HG03039 (cell line): ENCODE measurements around the gene HSF5.
"Not testable (repeated sequence)": the region's sequence is repeated elsewhere in the genome, so short reads cannot be mapped to it uniquely, and the experiment has no call there.

Source experiments
- ATAC-seq: cut with Tn5 transposase; IDR thresholded peaks from one replicate; pipeline ENCODE4 v1.9.1; 2021; ENCODE audit warnings: mild to moderate bottlenecking, moderate library complexity; ENCODE audit not compliant: unreplicated experiment

The HSF5 gene

DNA sequence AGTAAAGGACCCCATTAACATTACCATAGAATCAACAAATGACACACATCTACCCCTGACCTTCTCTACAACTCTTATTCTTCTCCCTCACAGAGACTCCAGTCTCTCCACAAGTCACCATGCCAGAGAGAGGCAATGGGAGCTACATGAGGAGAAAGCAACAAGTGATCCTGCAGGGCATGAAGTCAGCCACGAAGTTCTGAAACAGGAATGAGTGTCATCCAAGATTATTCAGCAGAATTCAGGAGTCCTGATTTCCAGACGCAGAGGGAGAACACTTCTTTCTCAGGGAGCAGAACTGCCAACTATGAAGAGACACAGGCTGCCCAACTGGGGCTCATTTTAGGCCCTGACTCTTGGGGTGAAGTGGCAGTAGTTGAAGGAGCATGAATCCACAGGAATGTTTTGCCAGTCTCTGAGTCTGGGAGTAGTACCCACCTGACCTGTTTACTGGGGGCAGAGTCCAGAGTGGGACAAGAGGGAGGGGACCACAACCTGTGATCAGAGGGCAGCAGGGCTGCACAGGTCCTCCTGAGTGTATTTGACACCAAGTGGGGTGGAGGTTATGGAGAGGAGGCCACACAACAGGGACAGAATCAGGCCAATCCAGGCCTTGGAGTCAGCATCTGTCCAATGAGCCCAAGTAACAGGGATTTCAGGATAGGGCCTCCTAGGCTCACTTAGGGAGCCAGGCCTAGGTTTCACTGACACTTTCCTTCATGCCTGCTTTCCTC, 28.6 kb upstream of the HSF5 start:
- no peak for ATAC-seq

GRCh38 chr17:58515286-58515685, 27.1 kb upstream of the HSF5 start:
- ATAC-seq, result no peak

DNA sequence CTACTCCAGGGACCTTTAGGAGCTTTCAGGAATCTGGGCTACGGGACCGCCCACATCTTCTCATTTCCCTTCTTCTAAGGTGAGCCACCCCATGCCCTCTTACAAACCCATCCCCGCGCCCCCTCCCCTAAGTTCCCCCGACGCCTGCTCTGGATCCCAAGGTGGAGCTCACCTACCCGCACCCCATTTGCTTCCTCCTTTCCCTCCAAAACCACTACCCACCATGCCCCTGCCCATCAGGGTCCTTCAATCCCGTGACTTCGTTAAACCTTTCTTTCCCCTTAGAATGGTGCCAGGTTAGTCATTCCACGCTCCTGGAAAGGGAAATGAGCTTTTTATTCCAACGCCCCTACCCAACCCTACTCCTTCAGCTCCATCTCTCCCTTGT, 26.6 kb upstream of the HSF5 start:
- no peak for ATAC-seq

DNA sequence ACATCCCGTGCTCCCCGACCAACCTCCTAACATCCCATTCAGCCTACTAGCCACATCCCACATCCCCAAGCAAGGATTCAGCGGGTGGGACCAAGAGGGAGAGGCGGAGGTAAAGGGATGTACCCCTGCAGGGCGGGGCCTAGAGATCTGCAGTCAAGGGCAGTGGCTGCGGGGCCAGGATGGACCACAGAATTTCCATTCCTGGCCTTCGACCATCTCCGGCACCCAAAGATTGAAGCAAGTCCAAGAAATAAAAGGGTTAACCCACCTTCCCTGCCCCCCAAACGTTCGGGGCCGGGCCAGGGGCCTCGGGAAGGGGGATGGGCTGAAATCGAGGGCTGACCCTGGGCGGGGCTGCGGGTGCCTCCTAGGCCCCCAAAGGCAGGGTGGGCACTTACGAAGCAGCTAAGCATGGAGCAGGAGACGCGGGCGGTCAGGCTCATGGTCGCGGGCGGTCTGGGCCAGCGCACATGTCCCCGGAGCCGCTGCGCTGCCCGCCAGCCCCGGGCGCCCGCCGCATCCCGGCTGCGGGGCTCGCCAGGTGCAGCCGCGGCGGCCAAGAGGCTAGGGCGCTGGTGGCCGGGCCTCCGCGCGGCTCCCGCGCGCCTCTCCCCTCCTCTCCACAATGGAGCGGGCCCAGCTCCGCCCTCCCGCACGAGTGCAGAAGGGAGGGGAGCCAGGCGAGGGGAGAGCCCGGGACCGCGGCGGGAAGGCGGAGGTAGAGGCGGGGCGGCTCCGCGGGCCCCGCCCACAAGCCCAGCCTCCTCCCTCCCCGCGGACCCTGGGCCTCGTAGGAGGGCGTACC, 26.0 kb upstream of the HSF5 start, which contains the start of gene MTMR4:
Gene MTMR4, minus strand, starts transcription at position 674 of the 805 bp plus-strand sequence. Its CDS starts 231 bp downstream, at position 443.
- peak; percentile 19 for ATAC-seq

GRCh38 chr17:58513267-58513964, 25.2 kb upstream of the HSF5 start:
- ATAC-seq, result no peak

DNA sequence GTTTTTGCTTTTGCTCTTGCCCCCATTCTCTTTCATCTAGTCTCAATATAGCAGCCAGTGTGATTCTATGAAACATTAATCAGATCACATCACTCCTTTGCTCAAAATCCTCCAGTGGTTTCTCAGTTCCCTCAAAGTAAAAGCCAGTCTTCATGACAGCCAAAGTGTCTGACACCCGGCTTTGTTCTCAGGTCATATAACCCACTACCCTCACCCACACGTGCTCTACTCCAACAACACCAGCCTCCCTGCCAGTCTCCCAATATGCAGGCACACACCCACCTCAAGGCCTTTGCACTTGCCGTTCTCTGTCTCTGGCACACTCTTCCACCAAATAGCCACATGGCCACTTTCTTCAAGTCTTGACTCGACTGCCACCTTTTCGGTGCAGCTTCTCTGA, 21.9 kb upstream of the HSF5 start:
- no peak for ATAC-seq

- ATAC-seq, result no peak
Observed at GRCh38 chr17:58508341-58509067, 20.3 kb upstream of the HSF5 start.

DNA sequence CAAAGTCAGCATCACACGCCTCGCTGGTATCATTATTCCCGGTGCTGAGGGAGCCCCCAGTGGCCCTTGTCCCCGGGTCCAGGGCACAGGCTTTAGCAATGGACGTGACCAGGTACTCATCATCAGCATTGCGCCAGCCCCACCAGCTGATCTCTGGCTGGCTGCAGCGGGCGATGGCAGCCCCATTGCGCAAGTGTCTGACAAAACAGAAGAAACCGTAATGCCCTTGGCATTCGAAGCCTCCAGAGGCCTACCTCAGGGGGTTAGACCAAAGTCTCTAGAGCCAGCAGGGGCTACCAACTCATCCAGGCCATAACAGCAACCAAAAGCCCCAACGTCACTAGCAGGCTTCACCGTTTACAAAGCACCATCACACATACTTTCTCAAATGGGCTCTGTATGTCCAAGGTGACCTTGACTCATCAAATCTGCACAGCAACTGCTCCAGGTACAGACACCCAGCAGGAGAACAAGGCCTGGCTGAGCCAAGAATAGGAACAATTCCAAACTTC, 19.0 kb upstream of the HSF5 start:
- ATAC-seq, result no peak

- ATAC-seq, result no peak
Observed at GRCh38 chr17:58506354-58507080, 18.3 kb upstream of the HSF5 start.

GRCh38 chr17:58504826-58505351, 16.7 kb upstream of the HSF5 start:
- ATAC-seq, result peak; percentile 85

- ATAC-seq, result no peak
Observed at GRCh38 chr17:58503866-58504265, 15.7 kb upstream of the HSF5 start.

DNA sequence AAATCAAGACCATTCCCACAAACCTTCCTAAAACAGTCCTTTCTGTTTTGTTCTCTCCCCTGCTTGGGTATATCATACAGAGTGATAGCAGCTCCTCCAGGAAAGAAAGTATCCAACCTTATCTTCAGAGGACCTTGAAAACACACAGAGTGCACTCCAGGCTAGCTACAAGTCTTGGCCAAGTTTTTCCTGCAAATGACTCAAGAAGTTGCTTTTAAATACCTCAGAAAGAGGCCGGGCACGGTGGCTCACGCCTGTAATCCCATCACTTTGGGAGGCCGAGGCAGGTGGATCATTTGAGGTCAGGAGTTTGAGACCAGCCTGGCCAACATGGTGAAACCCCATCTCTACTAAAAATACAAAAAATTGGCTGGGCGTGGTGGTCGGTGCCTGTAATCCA, 14.9 kb upstream of the HSF5 start:
- ATAC-seq, result not testable (repeated sequence)

DNA sequence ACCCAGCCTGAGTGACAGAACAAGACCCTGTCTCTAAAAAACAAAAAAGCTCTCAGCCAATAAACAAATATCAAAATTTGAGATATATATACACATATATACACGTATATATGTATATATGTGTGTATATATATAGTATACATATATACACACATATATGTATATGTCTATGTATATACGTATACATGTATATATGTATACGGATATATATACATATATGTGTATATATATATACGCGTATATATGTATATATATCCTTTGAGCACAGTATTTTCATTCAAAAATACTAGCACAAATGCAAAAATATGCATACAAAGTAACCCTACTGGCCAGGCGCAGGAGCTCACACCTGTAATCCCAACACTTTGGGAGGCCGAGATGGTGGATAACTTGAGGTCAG, 13.2 kb upstream of the HSF5 start:
- ATAC-seq, result no peak

GRCh38 chr17:58498177-58498828, 10.1 kb upstream of the HSF5 start:
- ATAC-seq, result no peak

- no peak for ATAC-seq
Observed at GRCh38 chr17:58493506-58493905, 5.3 kb upstream of the HSF5 start.

DNA sequence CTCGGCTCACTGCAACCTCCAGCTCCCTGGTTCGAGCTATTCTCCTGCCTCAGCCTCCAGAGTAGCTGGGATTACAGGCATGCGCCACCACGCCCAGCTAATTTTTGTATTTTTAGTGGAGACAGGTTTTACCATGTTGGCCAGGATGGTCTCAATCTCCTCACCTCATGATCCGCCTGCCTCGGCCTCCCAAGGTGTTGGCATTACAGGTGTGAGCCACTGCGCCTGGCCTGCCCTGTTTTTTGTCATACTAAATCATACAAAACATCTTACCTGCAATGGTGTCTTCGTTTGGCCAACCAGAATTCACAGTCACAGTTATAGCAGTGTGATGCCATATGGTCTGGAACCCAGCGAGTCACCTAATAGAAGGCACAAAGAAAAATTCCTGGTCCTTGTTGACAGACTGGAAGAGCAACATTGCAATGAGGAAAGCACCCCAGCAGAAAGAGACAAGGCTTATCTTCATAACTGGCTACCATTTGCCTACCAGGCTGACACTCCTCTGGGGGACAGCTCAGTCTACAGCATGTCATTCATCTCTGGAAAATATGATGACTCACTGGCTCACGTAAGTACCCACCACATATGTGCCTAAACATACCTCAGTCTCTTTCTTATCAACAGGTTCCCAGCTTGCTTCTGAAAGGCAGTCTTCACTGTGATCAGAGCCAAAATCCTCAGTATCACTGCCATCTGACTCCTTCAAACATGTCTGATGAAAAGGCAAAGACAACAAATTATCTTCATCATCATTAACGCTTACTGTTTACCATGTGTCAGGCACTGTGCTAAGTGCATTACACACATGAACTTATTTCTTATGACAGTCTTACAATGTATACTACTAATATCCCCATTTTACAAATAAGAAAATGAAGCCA, 4.3 kb upstream of the HSF5 start:
- no peak for ATAC-seq

GRCh38 chr17:58491510-58492045, 3.4 kb upstream of the HSF5 start:
- ATAC-seq, result no peak

DNA sequence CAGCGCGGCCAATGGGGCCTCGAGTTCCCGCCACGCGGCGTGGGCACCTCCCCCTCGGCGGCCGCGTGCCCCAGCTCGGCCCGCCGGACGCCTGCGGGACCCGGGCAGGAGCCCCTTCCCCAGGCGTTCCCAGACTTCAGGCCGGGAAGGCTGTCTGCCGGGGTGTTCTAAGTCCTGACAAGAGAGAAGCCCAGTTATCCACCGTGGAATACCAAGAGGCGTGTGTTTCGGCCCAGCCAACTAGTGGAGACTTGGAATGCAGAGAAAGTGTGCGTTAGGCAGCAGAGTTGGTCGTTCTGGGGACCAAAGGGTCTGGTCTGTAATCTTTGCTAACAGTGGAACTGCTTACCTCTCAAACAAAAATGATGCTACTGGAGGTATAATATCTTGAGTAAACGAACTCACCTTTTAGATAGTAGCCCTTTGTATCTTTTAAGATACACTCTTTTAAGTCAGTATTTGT, 251 bp upstream of the HSF5 start:
- ATAC-seq, result no peak
